Measurements from ENCODE around the gene PPAN. TPM values are rescaled to one million over a fixed set of nuclear protein-coding genes. Genes with fewer than 3 reads are reported as not detected.

PPAN gene
- total RNA-seq, 2 donors from 2014 or later: 14.6 to 39.0 TPM

- H3K9me3 ChIP-seq: no peaks in the 10 kb centered on the region
- ATAC-seq (ENCODE audit: insufficient number of reproducible peaks, low FRiP score, low read depth): no peak
- TF ChIP-seq CTCF (IDR thresholded peaks at IDR 0.05): no peak
- H3K27me3 ChIP-seq (replicated peaks; ENCODE audit: insufficient read depth): no peaks in the 10 kb centered on the region
- H3K36me3 ChIP-seq: peaks cover 41% of the 10 kb centered on the region
- peak overlapping the region in 1 of 2 donors; percentile 58 for H3K27ac ChIP-seq
- H3K4me3 ChIP-seq: peak overlapping the region; percentile 82
- no peak for DNase-seq (ENCODE audit: low spot score)
- H3K4me1 ChIP-seq (ENCODE audit: control insufficient read depth in 1 of 2, low read depth in 2 of 2): peaks cover 7 to 14% of the 10 kb centered on the region in 2 donors
Measured at GRCh38 chr19:10107254-10107653, 1.1 kb downstream of the PPAN start.

GRCh38 chr19:10107817-10108367 lies 1.7 kb downstream of the PPAN start:
- DNase-seq (ENCODE audit: low spot score) (no peak), ATAC-seq (ENCODE audit: insufficient number of reproducible peaks, low FRiP score, low read depth) (no peak)
- TF ChIP-seq CTCF (IDR thresholded peaks at IDR 0.05): no peak
- no peaks in the 10 kb centered on the region for H3K27me3 ChIP-seq (replicated peaks; ENCODE audit: insufficient read depth)
- H3K27ac ChIP-seq: no peak overlapping the region
- no peaks in the 10 kb centered on the region for H3K9me3 ChIP-seq
- H3K4me1 ChIP-seq (ENCODE audit: control insufficient read depth in 1 of 2, low read depth in 2 of 2): peaks cover 8 to 14% of the 10 kb centered on the region in 2 donors
- no peak overlapping the region for H3K4me3 ChIP-seq
- peaks cover 41% of the 10 kb centered on the region for H3K36me3 ChIP-seq

- no peak overlapping the region for H3K4me3 ChIP-seq
- no peak for DNase-seq (ENCODE audit: low spot score)
- no peaks in the 10 kb centered on the region for H3K9me3 ChIP-seq
- peaks cover 8 to 14% of the 10 kb centered on the region in 2 donors for H3K4me1 ChIP-seq (ENCODE audit: control insufficient read depth in 1 of 2, low read depth in 2 of 2)
- TF ChIP-seq CTCF (IDR thresholded peaks at IDR 0.05): no peak
- H3K27me3 ChIP-seq (replicated peaks; ENCODE audit: insufficient read depth): no peaks in the 10 kb centered on the region
- no peak for ATAC-seq (ENCODE audit: insufficient number of reproducible peaks, low FRiP score, low read depth)
- peaks cover 41% of the 10 kb centered on the region for H3K36me3 ChIP-seq
- H3K27ac ChIP-seq: no peak overlapping the region
Measured at GRCh38 chr19:10109528-10109927, 3.4 kb downstream of the PPAN start.

- Histone ChIP-seq H3K4me3 (no peak overlapping the region), H3K9me3 (no peaks in the 10 kb centered on the region), H3K27me3 (replicated peaks; ENCODE audit: insufficient read depth) (no peaks in the 10 kb centered on the region), H3K36me3 (peaks cover 48% of the 10 kb centered on the region), H3K4me1 (ENCODE audit: control insufficient read depth in 1 of 2, low read depth in 2 of 2) (peaks cover 8 to 14% of the 10 kb centered on the region in 2 donors), H3K27ac (no peak overlapping the region)
- no peak for TF ChIP-seq CTCF (IDR thresholded peaks at IDR 0.05)
- ATAC-seq (ENCODE audit: insufficient number of reproducible peaks, low FRiP score, low read depth) (no peak), DNase-seq (ENCODE audit: low spot score) (no peak)
Measured at GRCh38 chr19:10110076-10110971, 4.2 kb downstream of the PPAN start.

GRCh38 chr19:10110972-10111317 lies 4.8 kb downstream of the PPAN start:
- no peak overlapping the region for H3K27ac ChIP-seq
- H3K27me3 ChIP-seq (replicated peaks; ENCODE audit: insufficient read depth): no peaks in the 10 kb centered on the region
- no peak overlapping the region for H3K4me3 ChIP-seq
- H3K9me3 ChIP-seq: no peaks in the 10 kb centered on the region
- DNase-seq (ENCODE audit: low spot score) (no peak), ATAC-seq (ENCODE audit: insufficient number of reproducible peaks, low FRiP score, low read depth) (no peak)
- no peak for TF ChIP-seq CTCF (IDR thresholded peaks at IDR 0.05)
- peaks cover 54% of the 10 kb centered on the region for H3K36me3 ChIP-seq
- H3K4me1 ChIP-seq (ENCODE audit: control insufficient read depth in 1 of 2, low read depth in 2 of 2): peaks cover 8 to 10% of the 10 kb centered on the region in 2 donors

Data from thoracic aorta (tissue), 2 donors.